GM19035 (cell line): Measurements from ENCODE around the gene MALRD1.
"Not testable (repeated sequence)": the region's sequence is repeated elsewhere in the genome, so short reads cannot be mapped to it uniquely, and the experiment has no call there.

Experiments used
- ATAC-seq: cut with Tn5 transposase; IDR thresholded peaks from one replicate; pipeline ENCODE4 v1.9.1; 2021; ENCODE audit not compliant: unreplicated experiment

MALRD1 gene

GRCh38 chr10:19701427-19702052 is 652.9 kb downstream of the MALRD1 start:
- no peak for ATAC-seq

- ATAC-seq, result no peak
Observed at GRCh38 chr10:19702215-19702614, 653.6 kb downstream of the MALRD1 start.

- no peak for ATAC-seq
Observed at GRCh38 chr10:19704544-19704943, 655.9 kb downstream of the MALRD1 start.

GRCh38 chr10:19705250-19705649 is 656.6 kb downstream of the MALRD1 start:
- no peak for ATAC-seq

- no peak for ATAC-seq
Observed at GRCh38 chr10:19706904-19707303, 658.3 kb downstream of the MALRD1 start.

- no peak for ATAC-seq
Observed at GRCh38 chr10:19707376-19707775, 658.8 kb downstream of the MALRD1 start.

- no peak for ATAC-seq
Observed at GRCh38 chr10:19708031-19708430, 659.4 kb downstream of the MALRD1 start.

- no peak for ATAC-seq
Observed at GRCh38 chr10:19710600-19710999, 662.0 kb downstream of the MALRD1 start.

GRCh38 chr10:19713159-19713558 is 664.6 kb downstream of the MALRD1 start:
- no peak for ATAC-seq

GRCh38 chr10:19713800-19714525 is 665.4 kb downstream of the MALRD1 start:
- no peak for ATAC-seq

- ATAC-seq, result no peak
Observed at GRCh38 chr10:19719284-19719683, 670.7 kb downstream of the MALRD1 start.

GRCh38 chr10:19724287-19724686 is 675.7 kb downstream of the MALRD1 start:
- ATAC-seq, result no peak

GRCh38 chr10:19728376-19728775 is 679.8 kb downstream of the MALRD1 start:
- ATAC-seq, result no peak

- no peak for ATAC-seq
Observed at GRCh38 chr10:19728964-19729363, 680.4 kb downstream of the MALRD1 start.

GRCh38 chr10:19730167-19730906 is 681.7 kb downstream of the MALRD1 start:
- ATAC-seq, result no peak

- ATAC-seq, result no peak
Observed at GRCh38 chr10:19730907-19731217, 682.3 kb downstream of the MALRD1 start.

- no peak for ATAC-seq
Observed at GRCh38 chr10:19731560-19731959, 683.0 kb downstream of the MALRD1 start.

GRCh38 chr10:19738440-19738839 is 689.8 kb downstream of the MALRD1 start:
- ATAC-seq, result no peak

GRCh38 chr10:19739232-19739631 is 690.6 kb downstream of the MALRD1 start:
- ATAC-seq, result not testable (repeated sequence)

- not testable (repeated sequence) for ATAC-seq
Observed at GRCh38 chr10:19742144-19742543, 693.5 kb downstream of the MALRD1 start.

- ATAC-seq, result no peak
Observed at GRCh38 chr10:19745672-19746071, 697.1 kb downstream of the MALRD1 start.

- ATAC-seq, result no peak
Observed at GRCh38 chr10:19749185-19749729, 700.7 kb downstream of the MALRD1 start.
